ENCODE data around the gene TSPAN9. TPM values are rescaled to one million over a fixed set of nuclear protein-coding genes. Genes with fewer than 3 reads are reported as not detected.

Gene TSPAN9
- total and polyA plus RNA-seq, 2 of the 4 experiments (the other 2 are of a cell fraction): 17.7 to 39.1 TPM

DNA sequence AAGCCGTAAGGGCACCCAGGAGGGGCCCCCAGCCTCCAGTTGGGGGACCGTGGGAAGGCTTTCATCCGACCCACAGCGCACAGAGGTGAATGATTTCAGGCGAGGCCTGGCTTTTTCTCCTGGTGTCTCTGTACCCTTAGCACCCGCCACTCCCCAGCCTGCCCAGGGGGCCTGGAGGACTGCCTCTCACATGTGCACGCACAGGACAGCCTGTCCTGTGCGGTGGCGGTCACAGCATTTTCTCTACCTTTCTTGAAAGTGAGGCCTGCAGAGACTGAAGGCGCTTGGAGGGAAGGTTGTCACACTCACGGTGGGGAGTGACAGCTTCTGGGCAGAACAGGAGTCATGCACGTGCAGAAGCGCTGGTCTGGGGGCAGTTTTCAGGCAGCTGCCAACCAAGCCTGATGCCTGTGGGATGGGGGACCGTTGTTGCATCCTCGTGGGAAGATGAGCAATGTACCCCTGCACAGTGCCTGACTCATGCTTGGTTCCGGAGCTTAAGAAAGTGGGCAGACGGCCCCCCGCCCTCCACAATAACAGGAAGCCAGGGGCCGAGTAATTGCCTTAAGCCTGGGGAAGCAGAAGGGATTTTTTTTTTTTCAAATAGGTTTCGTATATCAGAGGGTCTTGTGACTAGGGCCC, 148.1 kb downstream of the TSPAN9 start (continued):
- TF ChIP-seq NFE2L2 (IDR thresholded peaks at IDR 0.05; ENCODE audit: low read depth, low read length) (no peak), MAZ (IDR thresholded peaks at IDR 0.05; ENCODE audit: borderline replicate concordance, low read depth, low read length) (no peak), RFX5 (IDR thresholded peaks at IDR 0.05; ENCODE audit: low read depth, low read length) (no peak), SMC3 (IDR thresholded peaks at IDR 0.05; ENCODE audit: low read depth, low read length) (no peak)

- Histone ChIP-seq H2BK20ac (ENCODE audit: low read depth, low read length) (peak overlapping the region; percentile 37), H3K18ac (ENCODE audit: low read depth, low read length) (0 out of 2 replicates have a peak overlapping the region, but pooled peaks have one; percentile 6), H3K27me3 (ENCODE audit: control insufficient read depth, insufficient read depth, low read length) (no peaks in the 10 kb centered on the region), H2BK120ac (ENCODE audit: low read depth, low read length) (peak overlapping the region; percentile 33; the same call in 1 of the 2 replicates), H3K9ac (ENCODE audit: low read depth, low read length) (no peak overlapping the region), H2BK5ac (ENCODE audit: low read depth, low read length, poor library complexity, severe bottlenecking) (peak overlapping the region; percentile 50), H4K91ac (ENCODE audit: insufficient read depth, low read depth, low read length) (peak overlapping the region; percentile 43), H2BK15ac (ENCODE audit: low read depth, low read length) (peak overlapping the region; percentile 76; the same call in 2 of the 3 replicates), H3K36me3 (ENCODE audit: control insufficient read depth, insufficient read depth, low read length) (no peaks in the 10 kb centered on the region), H3K23ac (ENCODE audit: low read depth, low read length) (no peak overlapping the region), H3K4me1 (ENCODE audit: control insufficient read depth, insufficient read depth, low read length) (peaks cover 13% of the 10 kb centered on the region), H4K5ac (ENCODE audit: low read depth, low read length) (no peak overlapping the region), H3K4me3 (ENCODE audit: insufficient read depth, low read depth, low read length) (no peak overlapping the region), H3K14ac (replicated peaks; ENCODE audit: low read depth, low read length) (peak overlapping the region; percentile 68; the same call in 1 of the 2 replicates), H2AFZ (replicated peaks; ENCODE audit: low read length, poor library complexity) (peak overlapping the region; percentile 60), H4K20me1 (ENCODE audit: insufficient read depth, low read length) (peaks cover 3% of the 10 kb centered on the region; the same call in 1 of the 2 replicates), H2AK9ac (replicated peaks; ENCODE audit: low read depth, low read length, poor library complexity) (peak overlapping the region; percentile 66), H3K56ac (ENCODE audit: extremely low read depth, insufficient read depth, low read length) (0 out of 2 replicates have a peak overlapping the region, but pooled peaks have one; percentile 22), H2AK5ac (ENCODE audit: low read depth, low read length) (peak overlapping the region; percentile 80; the same call in 1 of the 2 replicates), H3K4ac (ENCODE audit: low read depth, low read length) (peak overlapping the region; percentile 49; the same call in 1 of the 2 replicates), H4K8ac (ENCODE audit: low read depth in 2 of 2, low read length in 2 of 2) (peak overlapping the region; percentile 44 to 79), H3K9me1 (ENCODE audit: insufficient read depth, low read length) (0 out of 2 replicates have a peak, but pooled peaks cover 6% of the 10 kb centered on the region), H3K9me3 (ENCODE audit: control insufficient read depth, insufficient read depth, low read length) (peaks cover 4% of the 10 kb centered on the region), H3K27ac (ENCODE audit: insufficient read depth, low read length) (peak overlapping the region; percentile 3; the same call in 1 of the 2 replicates), H3K4me2 (ENCODE audit: low read depth, low read length) (no peak overlapping the region), H3K79me1 (ENCODE audit: low read depth in 1 of 2, low read length in 2 of 2) (peaks cover 0 to 5% of the 10 kb centered on the region in 2 experiments; a peak in 2 of 4 replicates)
- ATAC-seq (ENCODE audit: low read depth): peak; percentile 79
- in situ Hi-C loops (cut with MboI; ENCODE audit: low sequenced_read_pairs) (no loop called here), intact Hi-C loops (cut with micrococcal nuclease) (no loop called here), dilution Hi-C loops (cut with HindIII; ENCODE audit: low sequenced_read_pairs, unreplicated experiment) (no loop called here)
- no TSS peak for BruUV-seq (replicated peaks)
- WGBS, 2 experiments (ENCODE audit: extremely low coverage in 2 of 2, insufficient read length in 1 of 2): no CpG with 5 or more reads among the region's 3 CpGs
- ChIA-PET POLR2A (ENCODE audit: unreplicated experiment) (no interaction called here), CTCF (interaction anchor here (0.6 kb wide), 1 partner anchor 8 kb away, joined by 3 read pairs; no protein-coding TSS in a partner anchor)
- no peak for TF ChIP-seq RAD21 (IDR thresholded peaks at IDR 0.05; ENCODE audit: low read length)
- no peak for TF ChIP-seq MAZ (IDR thresholded peaks at IDR 0.05; ENCODE audit: borderline replicate concordance, low read depth, low read length)
- TF ChIP-seq CTCF (conservative IDR thresholded peaks at IDR 0.05; ENCODE audit: low read depth, low read length): no peak
- no peak for TF ChIP-seq BHLHE40 (IDR thresholded peaks at IDR 0.05; ENCODE audit: low read depth, low read length)
- no peak for TF ChIP-seq CEBPB (IDR thresholded peaks at IDR 0.05; ENCODE audit: low read depth, low read length)
- no peak for TF ChIP-seq MXI1 (IDR thresholded peaks at IDR 0.05; ENCODE audit: borderline replicate concordance, low read depth, low read length)
- no peak for TF ChIP-seq NFE2L2 (IDR thresholded peaks at IDR 0.05; ENCODE audit: low read depth, low read length)
- TF ChIP-seq FOS (IDR thresholded peaks at IDR 0.05; ENCODE audit: low read depth, low read length): no peak
- TF ChIP-seq USF2 (IDR thresholded peaks at IDR 0.05; ENCODE audit: low read depth, low read length): no peak
- TF ChIP-seq CHD1 (IDR thresholded peaks at IDR 0.05; ENCODE audit: low read depth, low read length): no peak
- peak; percentile 67 for DNase-seq
Measured at GRCh38 chr12:3225796-3226180, 148.6 kb downstream of the TSPAN9 start.
